NT2/D1 (cell line): ENCODE measurements around the gene ZMIZ2.

ENCODE experiments used
- YY1 ChIP-seq: IDR thresholded peaks from 2 replicates; pipeline ENCODE4 v1.6.1; 2011; ENCODE audit not compliant: insufficient read length, insufficient read depth
- ZNF274 ChIP-seq: IDR thresholded peaks from 2 replicates; pipeline ENCODE4 v1.6.1; 2011; ENCODE audit warnings: mild to moderate bottlenecking, low read depth, low read length

GRCh38 chr7:44801890-44802289, 53.2 kb downstream of the ZMIZ2 start:
- TF ChIP-seq ZNF274 = no peak
- TF ChIP-seq YY1 = no peak
